SK-N-SH treated with all-trans-retinoic acid at 6 μM for 48 hours (cell line): ENCODE results near the gene OXER1.

Experiments
- CSRNP3 ChIP-seq: fragments of 250-450 bp; sonication (Bioruptor Pico); IDR thresholded peaks from 2 replicates; pipeline ENCODE4 v1.5.1; 2021; ENCODE audit warnings: mild to moderate bottlenecking, moderate library complexity
- GLIS3 ChIP-seq: fragments of 250-450 bp; sonication (Bioruptor Pico); IDR thresholded peaks from 2 replicates; pipeline ENCODE4 v1.5.0; 2020; ENCODE audit warnings: mild to moderate bottlenecking, moderate library complexity
- OSR1 ChIP-seq: fragments of 250-450 bp; sonication (Bioruptor Pico); IDR thresholded peaks from 2 replicates; pipeline ENCODE4 v1.8.0; 2022; ENCODE audit warnings: moderate library complexity, mild to moderate bottlenecking, inconsistent platforms
- POU6F1 ChIP-seq: fragments of 250-450 bp; sonication (Bioruptor Pico); IDR thresholded peaks from 2 replicates; pipeline ENCODE4 v1.8.0; 2021; ENCODE audit warnings: low read depth, mild to moderate bottlenecking, moderate library complexity, borderline replicate concordance

- no peak for TF ChIP-seq POU6F1 (CRISPR knock-in tag)
- no peak for TF ChIP-seq OSR1
- no peak for TF ChIP-seq CSRNP3
- no peak for TF ChIP-seq GLIS3 (CRISPR knock-in tag)
These were observed 5.2 kb downstream of the OXER1 start for GRCh38 chr2:42758751-42759150.
